H1 (cell line): ENCODE measurements around the gene FAT3. TPM values are rescaled to one million over a fixed set of nuclear protein-coding genes. Genes with fewer than 3 reads are reported as not detected.

Experiments
- CHD2 ChIP-seq: IDR thresholded peaks from 2 replicates; pipeline ENCODE4 v1.6.1; 2012; ENCODE audit warnings: low read length, improper control_type of control experiment
- CTCF ChIP-seq, 3 experiments: IDR thresholded peaks; 1 replicate in 2 of 3; 2 replicates in 1 of 3; pipeline versions ENCODE4 v1.5.1 to v1.6.1; 2011; ENCODE audit warnings: low read length in 3 of 3, mild to moderate bottlenecking in 3 of 3, inconsistent platforms in 2 of 3, low read depth in 1 of 3, moderate library complexity in 1 of 3; ENCODE audit not compliant: insufficient read depth in 1 of 3; ENCODE audit errors: control extremely low read depth in 1 of 3
- E2F6 ChIP-seq: IDR thresholded peaks from 2 replicates; pipeline ENCODE4 v1.6.1; 2012; ENCODE audit warnings: inconsistent platforms
- GABPA ChIP-seq: IDR thresholded peaks from 2 replicates; pipeline ENCODE4 v1.6.1; 2011; ENCODE audit warnings: mild to moderate bottlenecking, low read length, moderate library complexity, borderline replicate concordance; ENCODE audit not compliant: insufficient read depth
- polyA plus RNA-seq, 7 experiments: library from polyadenylated mRNA; depleted of rRNA in 3 of 7; stranded (reverse) in 5 of 7; unstranded in 2 of 7; fragments of >200 nt in 5 of 7; fragments of 200-250 nt in 2 of 7; gene quantifications; 1 replicate in 5 of 7; 2 replicates in 1 of 7; 4 replicates in 1 of 7; pipeline versions ENCODE4 v1.2.1 to v1.2.3, GENCODE V29; 2011 to 2013; ENCODE audit warnings: missing spikeins in 2 of 7, mixed read lengths in 2 of 7
- total RNA-seq: library from RNA; stranded (reverse); fragmentation: NEBNext Ultra II Directional; extraction: Animal tissue kit (Norgen Biotek cat#: 25700); gene quantifications from 2 replicates; pipeline ENCODE4 v1.2.1, GENCODE V29; 2021

FAT3 gene
- total and polyA plus RNA-seq, 2 of the 8 experiments (the other 6 are each of a cell fraction or from before 2014, with no cell fraction given) = 7.2 to 18.4 TPM

DNA sequence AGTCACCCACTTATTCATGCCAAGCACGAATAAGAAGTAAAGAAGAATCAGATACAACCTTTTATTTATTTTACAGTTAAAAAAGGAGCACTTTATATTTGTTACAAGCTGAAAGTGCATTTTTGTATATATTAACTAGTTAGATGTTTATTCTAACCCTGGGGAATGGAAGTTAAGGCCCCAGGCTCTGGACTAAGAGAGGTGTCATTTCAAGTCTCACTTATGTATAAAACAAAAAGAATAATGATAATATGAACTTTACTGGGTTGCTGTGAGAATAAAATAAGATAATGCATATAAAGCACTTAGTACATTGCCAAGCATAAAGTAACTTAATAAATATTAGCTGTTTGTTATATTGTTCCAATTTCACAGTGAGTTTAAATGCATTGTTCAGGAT is 12.1 kb upstream of the FAT3 start (continued):
- no peak for TF ChIP-seq CTCF (IDR thresholded peaks at IDR 0.05; ENCODE audit: control extremely low read depth in 1 of 3, insufficient read depth in 1 of 3, low read depth in 1 of 3, low read length in 3 of 3)
- TF ChIP-seq E2F6 = no peak
- no peak for TF ChIP-seq GABPA
- TF ChIP-seq CHD2 = no peak
